Ramos (cell line): Measurements from ENCODE around the gene GSTK1.

Source experiments
- in situ Hi-C: fragments of 300-500 bp; cut with MboI; formaldehyde crosslinking; loops from one replicate; pipeline ENCODE4 v1.14.3; 2022; ENCODE audit warnings: low sequenced_read_pairs; ENCODE audit not compliant: unreplicated experiment

The GSTK1 gene

DNA sequence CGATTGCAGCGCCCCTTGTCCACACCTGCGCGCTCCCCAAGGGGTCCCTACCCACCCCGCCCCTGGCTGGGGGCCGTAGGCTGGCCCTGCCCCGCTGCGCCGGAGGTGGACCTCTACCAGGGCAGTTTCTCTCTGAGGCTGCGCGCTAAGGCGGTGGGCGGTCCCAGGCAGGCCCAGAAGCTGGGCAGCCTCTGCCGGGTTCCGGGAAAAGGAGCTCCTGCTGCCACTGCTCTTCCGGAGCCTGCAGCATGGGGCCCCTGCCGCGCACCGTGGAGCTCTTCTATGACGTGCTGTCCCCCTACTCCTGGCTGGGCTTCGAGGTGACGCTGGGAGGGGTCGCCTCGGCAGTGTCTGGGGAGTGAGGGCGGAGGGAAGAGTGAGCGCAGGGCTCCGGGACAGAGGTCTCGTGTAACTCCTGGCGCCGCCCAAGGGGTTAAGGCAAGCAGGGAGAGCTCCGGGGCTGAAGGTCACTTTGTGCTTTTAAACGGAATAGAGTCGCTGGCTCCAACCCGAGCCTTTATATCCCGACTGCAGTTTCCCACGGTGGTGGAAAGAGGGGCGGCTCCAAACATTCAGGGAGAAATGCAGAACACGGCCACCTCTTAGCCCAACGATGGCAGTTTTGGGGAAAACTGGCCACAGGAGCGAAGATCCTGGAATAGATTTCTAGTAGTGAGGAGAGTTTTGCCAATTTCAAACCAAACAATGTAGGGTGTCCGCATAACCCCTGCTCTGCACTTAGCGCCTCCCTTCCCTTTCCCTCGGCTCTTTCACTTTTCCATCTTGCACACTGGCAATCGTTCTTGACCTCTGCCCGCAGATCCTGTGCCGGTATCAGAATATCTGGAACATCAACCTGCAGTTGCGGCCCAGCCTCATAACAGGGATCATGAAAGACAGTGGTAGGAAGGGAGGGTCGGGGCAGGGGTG lies at the start of gene GSTK1:
Gene GSTK1 (plus strand): TSS at position 176 of the 930 bp plus-strand sequence. CDS start 73 bp downstream, at position 249.
- in situ Hi-C loops, result no loop called here

DNA sequence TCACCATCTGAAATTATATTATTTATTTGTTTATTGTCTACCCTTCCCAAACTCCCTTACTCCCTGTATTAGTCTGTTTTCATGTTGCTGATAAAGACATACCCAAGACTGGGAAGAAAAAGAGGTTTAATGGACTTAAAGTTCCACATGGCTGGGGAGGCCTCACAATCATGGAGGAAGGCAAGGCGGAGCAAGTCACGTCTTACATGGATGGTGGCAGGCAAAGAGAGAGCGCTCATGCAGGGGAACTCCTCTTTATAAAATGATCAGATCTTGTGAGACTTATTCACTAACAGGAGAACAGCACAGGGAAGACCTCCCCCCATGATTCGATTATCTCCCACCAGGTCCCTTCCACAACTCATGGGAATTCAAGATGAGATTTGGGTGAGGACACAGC lies 49.8 kb upstream of the GSTK1 start:
- in situ Hi-C loops, result loop anchor here (5.0 to 10.0 kb wide), 3 partner anchors 206 to 589 kb away; no protein-coding TSS in a partner anchor

DNA sequence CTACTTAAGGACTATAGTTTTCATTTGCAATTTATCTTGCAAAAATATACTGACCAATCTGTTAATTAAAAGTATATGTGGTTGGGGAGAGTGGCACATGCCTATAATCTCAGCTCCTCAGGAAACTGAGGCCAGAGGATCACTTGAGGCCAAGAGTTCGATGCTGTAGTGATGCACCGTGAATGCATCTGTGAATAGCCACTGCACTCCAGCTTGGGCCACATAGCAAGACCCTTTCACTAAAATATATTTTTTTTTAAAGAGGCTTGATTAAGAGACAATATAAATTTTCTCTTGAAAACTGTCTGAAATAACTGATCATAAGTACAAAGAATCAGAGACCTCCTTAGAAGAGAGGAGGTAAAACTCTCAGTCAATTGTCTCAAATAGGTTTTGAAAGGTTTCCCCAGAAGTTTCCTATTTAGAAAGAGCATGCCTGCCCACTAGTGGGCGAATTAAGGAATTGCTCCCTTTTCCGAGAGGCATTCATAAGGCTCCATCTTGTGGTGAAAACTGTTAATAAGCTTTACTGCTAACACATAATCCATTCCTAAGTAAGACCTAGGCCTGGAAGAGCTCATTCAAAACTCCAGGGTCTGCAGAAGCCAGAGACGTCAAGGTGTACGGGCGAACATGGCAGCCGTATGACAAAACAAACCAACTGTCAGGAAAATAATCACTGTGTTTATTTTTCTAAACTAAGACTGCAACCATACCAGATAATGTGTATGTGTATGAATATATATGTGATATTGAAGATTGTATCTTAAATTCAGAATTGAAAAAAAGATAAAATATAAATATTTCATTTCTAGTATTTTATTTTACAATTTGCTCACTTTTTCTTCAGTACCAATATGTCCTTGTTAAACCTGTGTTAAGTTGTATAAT lies 48.2 kb upstream of the GSTK1 start:
- in situ Hi-C loops, result loop anchor here (5.0 to 10.0 kb wide), 3 partner anchors 208 to 590 kb away; no protein-coding TSS in a partner anchor

DNA sequence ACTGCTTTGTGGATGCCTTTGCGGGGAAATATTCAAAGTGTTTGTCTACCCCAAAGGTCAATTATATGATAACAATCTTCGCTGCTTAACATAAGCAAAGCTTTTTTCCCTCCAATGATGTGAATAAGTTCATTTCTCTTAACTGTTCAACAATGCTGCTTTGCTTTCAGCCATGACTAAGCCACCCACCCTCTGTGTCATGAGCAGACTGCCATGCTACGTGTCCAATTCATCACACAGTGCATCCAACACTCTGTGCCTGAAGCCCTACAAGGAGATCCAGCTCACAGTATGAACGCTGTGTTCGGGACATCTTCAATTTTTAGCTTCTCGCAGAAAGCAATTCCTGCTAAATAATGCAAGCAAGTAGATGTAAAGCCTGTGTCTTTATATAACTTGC lies 47.1 kb upstream of the GSTK1 start:
- in situ Hi-C loops, result loop anchor here (10.0 kb wide), 2 partner anchors 341 to 591 kb away; no protein-coding TSS in a partner anchor

DNA sequence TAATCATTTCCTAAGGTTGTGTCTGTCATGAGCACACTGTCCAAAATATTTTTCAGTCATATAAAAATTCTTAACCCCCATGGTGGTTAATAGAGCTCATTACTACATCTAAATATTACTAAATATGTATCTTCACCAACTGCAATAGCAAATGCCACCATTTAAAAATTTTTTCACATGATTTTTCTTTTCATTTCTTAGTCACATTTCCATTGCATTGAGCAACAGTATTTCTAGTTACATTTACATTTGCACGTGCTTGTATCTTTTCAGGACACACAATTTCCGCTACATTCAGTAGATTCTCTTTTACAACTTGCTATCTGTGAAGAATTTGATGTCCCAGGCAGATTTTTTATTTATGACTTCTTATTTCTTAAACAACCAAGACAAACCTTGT lies 46.6 kb upstream of the GSTK1 start:
- in situ Hi-C loops, result loop anchor here (10.0 kb wide), 2 partner anchors 342 to 592 kb away; no protein-coding TSS in a partner anchor

DNA sequence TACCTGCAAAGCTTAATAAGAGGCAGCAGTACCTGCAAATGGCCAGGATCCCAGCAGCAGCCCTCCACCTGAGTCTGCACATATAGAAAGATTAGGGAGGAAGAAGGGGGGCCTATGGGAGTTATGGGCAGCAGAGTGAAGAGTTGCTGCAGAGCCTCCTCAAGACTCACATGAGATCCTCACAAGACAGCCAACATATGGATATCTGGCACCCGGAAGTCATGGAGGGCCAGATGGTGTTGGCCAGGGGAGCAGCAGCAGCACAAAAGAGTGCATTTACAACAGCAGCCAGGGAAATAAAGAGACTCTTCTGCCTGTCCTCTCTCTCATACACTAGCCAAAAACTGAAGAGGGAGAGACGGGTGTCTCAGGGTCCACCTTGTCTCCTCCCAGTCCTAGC lies 45.4 kb upstream of the GSTK1 start:
- in situ Hi-C loops, result loop anchor here (10.0 kb wide), 2 partner anchors 343 to 593 kb away; no protein-coding TSS in a partner anchor

DNA sequence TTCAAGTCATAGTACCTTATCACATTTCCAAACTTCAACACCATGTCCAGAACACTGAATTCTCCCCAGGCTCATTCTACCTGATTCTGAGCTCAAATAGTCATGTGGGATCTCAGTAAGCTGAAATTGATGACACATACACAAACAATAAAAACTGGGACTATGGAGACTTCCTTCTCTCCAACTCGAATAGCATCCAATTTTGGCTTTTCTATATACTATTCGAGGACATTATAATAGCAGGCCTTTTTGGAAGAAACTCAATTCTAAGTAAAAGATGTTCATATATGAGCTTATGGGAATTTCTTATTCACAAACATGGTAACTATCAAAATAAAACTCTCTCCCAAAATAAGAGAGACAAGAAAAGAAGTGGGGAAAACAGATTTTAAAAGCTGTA lies 42.0 kb upstream of the GSTK1 start:
- in situ Hi-C loops, result no loop called here

DNA sequence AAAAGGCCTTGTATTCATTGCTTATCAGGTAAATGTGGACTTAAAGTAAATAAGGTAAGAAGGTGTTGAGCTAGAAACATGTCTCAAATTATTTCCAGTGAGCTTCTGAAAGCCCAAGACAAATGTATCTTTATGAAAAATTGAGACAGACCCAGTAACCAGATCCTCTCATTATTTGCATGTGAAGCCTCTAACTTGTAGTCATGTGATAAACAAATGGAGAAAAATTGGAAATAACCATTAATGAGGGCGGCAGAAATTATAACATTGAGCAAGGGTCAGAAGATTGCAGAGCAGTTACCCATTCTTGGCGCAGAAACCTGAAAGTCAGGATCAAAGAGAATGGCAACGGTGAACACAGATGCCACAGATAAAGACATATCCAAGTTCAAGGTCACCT lies 41.5 kb upstream of the GSTK1 start, which contains the start of gene TAS2R40:
Gene TAS2R40 (plus strand): TSS at position 301 of the 400 bp plus-strand sequence. CDS start 42 bp downstream, at position 343.
- in situ Hi-C loops, result no loop called here

DNA sequence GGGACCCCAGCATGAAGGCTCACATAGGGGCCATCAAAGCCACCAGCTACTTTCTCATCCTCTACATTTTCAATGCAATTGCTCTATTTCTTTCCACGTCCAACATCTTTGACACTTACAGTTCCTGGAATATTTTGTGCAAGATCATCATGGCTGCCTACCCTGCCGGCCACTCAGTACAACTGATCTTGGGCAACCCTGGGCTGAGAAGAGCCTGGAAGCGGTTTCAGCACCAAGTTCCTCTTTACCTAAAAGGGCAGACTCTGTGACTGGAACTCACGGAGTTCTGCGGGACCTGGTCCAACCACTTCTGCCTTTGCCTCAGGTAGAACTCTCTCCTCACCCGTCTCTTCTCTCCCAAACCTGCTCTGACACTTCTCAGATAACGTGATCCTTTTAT lies 40.5 kb upstream of the GSTK1 start:
- in situ Hi-C loops, result no loop called here

DNA sequence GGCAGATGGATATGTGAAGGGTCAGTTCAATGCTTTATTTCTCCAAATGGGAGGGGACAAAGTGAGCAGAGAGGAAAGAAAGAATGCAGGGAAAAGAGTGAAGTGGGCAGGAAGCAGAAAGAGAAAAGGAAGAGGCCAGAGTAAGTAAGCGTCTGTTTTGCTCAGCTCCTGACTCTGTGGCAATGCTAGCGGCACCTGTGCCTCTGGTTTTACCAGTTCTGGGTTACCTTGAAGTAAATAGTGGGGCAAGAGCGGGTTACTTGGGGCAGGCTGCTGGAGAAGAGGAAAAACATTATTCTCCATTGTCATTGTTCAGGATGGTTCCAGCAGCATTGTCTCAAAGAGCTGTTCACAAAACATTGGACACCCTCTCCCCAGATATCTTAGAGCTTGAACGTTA lies 39.5 kb upstream of the GSTK1 start:
- in situ Hi-C loops, result no loop called here

DNA sequence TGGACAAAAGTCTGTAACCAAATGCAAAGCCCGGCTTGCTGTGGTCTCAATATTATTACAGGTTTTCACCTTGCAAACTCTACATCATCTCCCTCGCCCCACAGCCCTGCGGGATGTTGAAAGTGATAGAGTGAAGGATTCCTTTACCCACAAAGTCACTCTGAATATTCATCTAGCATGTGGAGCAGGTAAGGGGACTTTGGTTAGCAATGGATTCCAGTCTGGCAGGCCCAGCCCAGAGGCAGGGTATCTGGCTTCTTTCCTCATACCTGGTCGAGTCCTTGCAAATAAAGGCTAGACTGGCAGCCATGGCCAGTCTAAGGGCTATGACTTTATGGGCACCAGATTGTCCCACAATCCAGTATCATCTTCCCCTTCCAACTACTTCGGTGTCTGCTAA lies 38.2 kb upstream of the GSTK1 start:
- in situ Hi-C loops, result no loop called here

DNA sequence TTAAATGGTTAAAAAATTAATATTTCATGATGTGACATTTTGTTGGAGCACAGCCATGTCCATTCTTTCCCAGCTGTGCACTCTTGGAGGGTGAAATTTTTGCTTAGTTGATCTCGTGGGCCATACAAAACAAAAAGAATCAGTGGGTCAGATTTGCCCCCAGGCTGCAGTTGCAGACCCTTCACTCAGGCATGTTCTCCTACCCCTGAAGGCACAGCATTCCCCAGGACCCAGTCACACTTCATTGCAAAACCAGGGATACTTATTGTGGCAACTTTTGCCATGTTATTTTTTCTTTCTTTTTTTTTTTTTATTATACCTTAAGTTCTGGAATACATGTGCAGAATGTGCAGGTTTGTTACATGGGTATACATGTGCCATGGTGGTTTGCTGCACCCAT lies 35.4 kb upstream of the GSTK1 start:
- in situ Hi-C loops, result no loop called here

DNA sequence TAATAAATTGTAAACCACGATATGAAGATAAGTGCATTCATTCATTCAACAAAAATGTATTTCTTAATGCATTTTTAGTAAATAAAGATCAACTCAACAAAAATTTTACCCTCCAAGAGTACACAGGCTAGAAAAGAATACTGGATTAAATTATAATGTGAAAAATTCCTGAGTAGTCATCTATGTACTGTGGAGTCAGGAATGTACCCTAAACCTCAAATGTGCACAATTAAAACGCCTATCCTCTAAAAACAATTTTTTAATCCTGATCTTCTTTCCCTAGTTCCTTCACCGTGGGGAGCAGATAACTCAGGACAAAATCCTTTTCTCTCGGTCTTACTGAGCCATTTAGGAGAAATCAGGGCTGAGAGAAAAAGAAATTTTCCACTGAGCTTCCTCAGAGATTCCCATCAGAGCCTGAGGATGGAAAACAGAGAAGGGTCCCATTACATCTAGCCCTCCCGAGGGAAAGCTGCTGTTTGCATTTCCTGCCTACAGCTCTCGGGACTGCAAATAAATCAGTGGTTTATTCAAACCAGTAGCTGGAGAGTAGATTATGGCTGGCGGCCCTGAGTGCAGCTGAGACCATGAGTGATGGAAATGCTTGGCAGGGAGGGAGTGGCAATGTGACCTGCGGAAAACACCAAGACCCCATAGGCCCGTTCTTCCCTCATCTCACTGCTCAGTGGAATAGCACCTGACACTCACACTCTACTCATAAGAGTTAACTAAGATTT lies 34.0 kb upstream of the GSTK1 start:
- in situ Hi-C loops, result no loop called here

DNA sequence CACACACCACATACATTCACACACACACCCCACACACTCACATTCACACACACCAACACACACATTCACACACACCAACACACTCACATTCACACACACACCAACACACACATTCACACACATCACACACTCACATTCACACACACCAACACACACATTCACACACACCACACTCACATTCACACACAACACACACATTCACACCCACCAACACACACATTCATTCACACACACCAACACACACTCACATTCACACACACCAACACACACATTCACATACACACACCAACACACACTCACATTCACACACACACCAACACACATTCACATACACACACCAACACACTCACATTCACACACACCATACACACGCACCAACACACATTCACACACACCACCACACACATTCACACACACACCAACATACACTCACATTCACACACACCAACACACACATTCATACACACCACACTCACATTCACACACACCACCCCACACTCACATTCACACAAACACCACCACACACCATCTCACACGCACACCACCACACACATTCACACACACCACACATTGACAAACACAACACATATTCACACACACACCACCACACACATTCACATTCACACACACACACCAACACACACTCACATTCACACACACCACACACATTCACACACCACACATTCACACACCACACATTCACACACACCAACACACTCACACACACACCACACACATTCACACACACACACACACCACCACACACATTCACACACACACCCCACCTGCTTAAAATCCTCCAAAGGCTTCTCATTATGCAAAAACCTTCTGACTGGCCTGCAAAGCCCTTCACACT lies 32.4 kb upstream of the GSTK1 start:
- in situ Hi-C loops, result no loop called here

DNA sequence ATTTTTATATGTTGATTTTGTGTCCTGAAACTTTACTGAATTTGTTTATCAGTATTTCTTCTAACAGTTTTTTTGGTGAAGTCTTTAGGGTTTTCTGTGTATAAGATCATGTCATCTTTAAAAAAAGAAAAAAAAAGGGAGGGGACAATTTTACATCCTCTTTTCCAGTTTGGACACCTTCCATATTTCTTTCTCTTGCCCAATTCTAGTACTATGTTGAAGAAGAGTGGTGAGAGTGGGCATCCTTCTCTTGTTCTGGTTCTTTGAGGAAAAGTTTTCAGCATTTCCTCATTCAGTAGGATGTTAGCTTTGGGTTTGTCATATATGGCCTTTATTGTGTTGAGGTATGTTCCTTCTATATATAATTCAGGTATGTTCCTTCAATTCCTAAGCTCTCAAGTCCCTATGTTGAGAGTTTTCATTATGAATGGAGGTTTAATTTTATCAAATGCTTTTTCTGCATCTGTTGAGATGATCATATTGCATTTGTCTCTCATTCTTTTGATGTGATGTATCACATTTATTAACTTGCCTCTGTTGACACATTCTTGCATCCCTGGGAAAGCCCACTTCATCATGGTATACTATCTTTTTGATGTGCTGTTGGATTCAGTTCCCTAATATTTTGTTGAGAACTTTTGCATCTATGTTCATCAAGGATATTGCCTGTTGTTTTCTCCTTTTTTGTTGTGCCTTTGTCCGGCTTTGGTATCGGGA lies 29.3 kb upstream of the GSTK1 start:
- in situ Hi-C loops, result no loop called here

DNA sequence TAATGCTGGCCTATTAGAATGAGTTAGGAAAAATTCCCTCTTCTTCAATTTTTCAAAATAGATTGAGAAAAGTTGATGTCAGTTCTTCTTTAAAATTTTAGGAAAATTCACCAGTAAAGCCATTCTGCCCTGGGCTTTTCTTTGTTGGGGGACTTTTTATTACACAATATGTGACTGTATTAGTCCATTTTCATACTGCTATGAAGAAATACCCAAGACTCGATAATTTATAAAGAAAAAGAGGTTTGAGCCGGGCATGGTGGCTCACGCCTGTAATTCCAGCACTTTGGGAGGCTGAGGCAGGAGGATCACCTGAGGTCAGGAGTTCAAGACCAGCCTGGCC lies 28.7 kb upstream of the GSTK1 start:
- in situ Hi-C loops, result no loop called here

DNA sequence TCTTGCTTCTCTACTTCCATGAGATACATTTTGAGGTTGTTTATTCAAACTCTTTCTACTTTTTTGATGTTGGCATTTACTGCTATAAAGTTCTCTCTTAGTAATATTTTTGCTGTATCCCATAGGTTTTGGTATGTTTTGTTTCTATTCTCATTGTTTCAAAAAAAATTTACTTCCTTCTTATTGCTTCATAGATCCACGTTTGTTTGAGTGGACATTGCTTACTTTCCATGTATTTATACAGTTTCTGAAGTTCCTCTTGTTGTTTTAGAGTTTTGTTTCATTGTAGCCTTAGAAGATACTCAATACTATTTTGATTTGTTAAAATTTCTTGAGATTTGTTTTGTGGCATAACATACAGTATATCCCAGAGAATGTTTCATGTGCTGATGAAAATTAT lies 27.7 kb upstream of the GSTK1 start:
- in situ Hi-C loops, result no loop called here

DNA sequence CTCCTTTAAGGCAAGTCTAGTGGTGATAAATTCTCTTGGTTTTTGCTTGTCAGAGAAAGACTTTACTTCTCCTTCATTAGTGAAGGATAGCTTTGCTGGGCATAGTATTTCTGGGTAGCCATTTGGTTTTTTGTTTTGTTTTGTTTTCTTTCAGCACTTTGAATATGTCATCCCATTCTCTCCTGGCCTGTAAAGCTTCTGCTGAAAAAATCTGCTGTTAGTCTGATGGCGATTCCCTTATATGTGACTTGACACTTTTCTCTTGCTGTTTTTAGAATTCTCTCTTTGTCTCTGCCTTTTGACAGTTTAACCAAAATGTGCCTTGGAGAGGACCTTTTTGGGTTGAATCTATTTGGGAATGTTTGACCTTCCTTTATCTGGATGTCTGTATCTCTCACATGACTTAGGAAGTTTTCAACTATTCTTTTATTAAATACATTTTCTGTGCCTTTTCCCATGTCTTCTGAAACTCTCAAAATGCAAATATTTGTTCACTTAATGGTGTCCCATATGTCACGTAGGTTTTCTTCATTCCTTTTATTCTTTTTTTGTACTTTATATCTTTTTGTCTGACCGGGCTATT lies 26.7 kb upstream of the GSTK1 start:
- in situ Hi-C loops, result no loop called here
